GM20000 (cell line): ENCODE results near the gene SLC30A3.

Source experiments
- DNase-seq: peaks from one replicate; pipeline ENCODE4 v3.0.0; 2012; ENCODE audit warnings: low spot score
- TF ChIP-seq, protein P1 (sequence below): IDR thresholded peaks from 2 replicates; pipeline ENCODE4 v1.5.1; 2012; ENCODE audit warnings: mild to moderate bottlenecking, control low read depth; ENCODE audit errors: extremely low read depth, missing control alignments

SLC30A3 gene

DNA sequence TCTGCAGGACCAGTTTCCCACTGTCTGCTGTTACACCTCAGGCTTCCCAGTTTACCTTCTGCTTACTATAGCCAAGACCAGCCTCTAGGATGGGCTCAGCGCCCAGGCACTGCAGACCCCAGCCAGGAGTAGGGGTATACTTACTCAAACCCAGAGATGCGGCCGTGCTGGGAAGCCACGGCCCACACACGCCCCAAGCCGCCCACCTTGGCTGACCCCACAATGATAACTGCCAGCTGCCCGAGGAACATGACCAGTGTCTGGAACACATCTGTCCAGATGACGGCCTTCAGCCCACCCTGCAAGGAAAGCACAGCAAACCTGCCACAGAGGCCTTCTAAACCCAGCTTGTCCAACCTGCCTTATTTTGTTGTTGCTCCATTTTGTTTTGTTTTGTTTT, 57.6 kb downstream of the SLC30A3 start:
- TF ChIP-seq, protein P1, sequence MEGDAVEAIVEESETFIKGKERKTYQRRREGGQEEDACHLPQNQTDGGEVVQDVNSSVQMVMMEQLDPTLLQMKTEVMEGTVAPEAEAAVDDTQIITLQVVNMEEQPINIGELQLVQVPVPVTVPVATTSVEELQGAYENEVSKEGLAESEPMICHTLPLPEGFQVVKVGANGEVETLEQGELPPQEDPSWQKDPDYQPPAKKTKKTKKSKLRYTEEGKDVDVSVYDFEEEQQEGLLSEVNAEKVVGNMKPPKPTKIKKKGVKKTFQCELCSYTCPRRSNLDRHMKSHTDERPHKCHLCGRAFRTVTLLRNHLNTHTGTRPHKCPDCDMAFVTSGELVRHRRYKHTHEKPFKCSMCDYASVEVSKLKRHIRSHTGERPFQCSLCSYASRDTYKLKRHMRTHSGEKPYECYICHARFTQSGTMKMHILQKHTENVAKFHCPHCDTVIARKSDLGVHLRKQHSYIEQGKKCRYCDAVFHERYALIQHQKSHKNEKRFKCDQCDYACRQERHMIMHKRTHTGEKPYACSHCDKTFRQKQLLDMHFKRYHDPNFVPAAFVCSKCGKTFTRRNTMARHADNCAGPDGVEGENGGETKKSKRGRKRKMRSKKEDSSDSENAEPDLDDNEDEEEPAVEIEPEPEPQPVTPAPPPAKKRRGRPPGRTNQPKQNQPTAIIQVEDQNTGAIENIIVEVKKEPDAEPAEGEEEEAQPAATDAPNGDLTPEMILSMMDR = no peak
- no peak for DNase-seq

DNA sequence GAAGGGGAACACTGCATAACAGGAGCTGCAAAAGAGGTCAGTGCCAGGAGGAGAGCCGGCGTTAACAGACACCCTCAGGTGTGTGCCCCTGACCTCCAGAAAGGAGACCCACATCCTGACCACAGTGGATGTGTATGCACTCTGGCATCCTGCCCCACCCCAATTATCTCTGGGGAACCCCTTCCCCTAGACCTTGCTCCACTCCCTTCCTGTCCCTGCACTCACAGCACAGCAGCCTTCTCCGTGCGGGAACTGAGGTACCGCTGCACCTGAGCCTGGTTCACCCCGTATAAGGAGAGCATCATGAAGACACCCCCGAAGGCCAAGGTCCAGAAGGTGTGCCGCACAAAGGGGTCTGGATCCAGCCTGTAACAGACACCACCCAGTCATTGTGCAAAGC, 58.3 kb downstream of the SLC30A3 start:
- DNase-seq = no peak
- TF ChIP-seq, protein P1 = no peak

DNA sequence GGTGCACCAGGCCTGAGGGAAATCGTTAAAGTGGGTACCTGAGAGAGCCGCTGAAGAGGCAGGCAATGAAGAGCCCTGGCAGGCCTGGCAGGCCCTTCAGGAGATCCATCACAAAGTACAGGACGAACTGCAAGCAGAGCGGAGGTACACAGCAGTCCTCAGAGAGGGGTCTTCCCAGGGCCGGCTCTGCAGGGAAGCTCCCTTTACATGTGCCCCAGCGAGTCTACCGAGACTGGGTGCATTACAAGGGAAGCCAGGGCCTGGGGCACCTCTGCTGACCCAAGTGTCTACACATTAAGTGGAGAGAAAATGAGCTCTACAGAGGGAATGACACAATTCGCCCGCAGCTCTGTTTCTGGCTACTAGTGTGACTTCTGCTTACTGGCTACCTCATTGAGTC, 59.1 kb downstream of the SLC30A3 start:
- TF ChIP-seq, protein P1 = no peak
- no peak for DNase-seq
